ENCODE data around the gene GRIP2. TPM values are rescaled to one million over a fixed set of nuclear protein-coding genes. Genes with fewer than 3 reads are reported as not detected.

The GRIP2 gene
- total RNA-seq, 2 donors from 2014 or later = not detected

DNA sequence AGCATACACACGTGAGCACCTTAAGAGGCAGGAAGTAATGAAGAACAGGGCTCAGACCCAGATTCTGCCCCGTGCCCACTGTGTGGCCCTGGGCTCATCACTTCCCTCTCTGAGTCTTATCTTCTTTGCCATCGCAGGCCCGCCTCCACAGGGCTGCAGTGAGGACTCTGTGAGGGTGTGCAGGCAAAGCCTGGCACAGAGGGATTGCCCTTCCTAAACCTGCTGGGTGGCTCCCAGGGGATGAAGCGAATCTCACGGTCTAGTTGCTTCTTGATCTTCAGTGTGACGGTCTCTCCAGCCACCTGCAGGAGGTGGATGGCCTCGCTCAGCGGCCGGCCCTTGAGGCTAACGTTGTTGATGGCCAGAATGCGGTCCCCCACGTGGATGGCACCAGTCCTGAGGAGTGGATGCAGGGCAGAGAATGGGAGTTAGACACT, 32.8 kb downstream of the GRIP2 start:
- peak overlapping the region in 1 of 2 donors; percentile 22 for H3K27ac Mint-ChIP-seq
- peak in 1 of 2 donors; percentile 38 for DNase-seq (ENCODE audit: low spot score in 2 of 2)
- no peak for ATAC-seq
- H3K9me3 Mint-ChIP-seq = peaks cover 11 to 12% of the 10 kb centered on the region in 2 donors
- peaks cover 0 to 10% of the 10 kb centered on the region in 2 donors for H3K36me3 Mint-ChIP-seq

DNA sequence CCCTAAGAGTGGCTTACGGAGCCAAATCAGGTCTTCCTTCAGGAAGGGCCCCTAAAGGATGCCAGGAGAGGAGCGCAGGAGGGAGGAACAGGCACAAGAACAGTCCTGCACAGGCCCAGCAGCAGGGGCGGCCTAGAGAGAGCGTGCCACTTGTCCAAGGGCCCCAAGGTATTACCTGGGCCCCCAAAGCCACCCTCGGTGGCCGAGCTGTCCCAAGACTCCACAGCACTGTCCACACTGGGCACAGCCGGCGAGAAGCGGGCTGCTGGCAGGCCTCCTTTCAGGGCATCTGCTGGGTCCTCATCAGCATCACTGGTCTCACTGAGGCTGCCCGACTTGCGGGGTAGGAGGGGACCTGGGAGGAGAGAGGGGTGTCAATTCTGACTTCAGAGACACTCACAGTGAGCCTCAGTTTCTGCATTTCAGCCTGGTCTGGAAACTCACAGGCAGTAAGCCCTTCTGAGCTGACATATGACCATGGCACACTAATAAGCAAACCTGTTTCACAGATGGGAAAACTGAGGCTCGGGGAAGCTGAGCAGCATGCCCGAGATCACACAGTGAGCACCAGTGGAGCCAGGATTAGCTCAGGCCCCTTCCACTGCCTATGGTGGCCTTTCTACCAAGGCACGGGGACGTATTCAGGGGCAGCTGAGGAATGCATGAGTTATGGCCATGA, 33.4 kb downstream of the GRIP2 start:
- Mint-ChIP-seq H3K36me3 (peaks cover 0 to 14% of the 10 kb centered on the region in 2 donors), H3K27ac (no peak overlapping the region), H3K9me3 (peaks cover 11 to 13% of the 10 kb centered on the region in 2 donors)
- DNase-seq (ENCODE audit: low spot score in 2 of 2) = peak in 1 of 2 donors; percentile 53
- ATAC-seq = no peak

GRCh38 chr3:14505803-14506500, 34.2 kb downstream of the GRIP2 start:
- H3K27ac Mint-ChIP-seq = no peak overlapping the region
- no peak for ATAC-seq
- H3K36me3 Mint-ChIP-seq = peaks cover 0 to 14% of the 10 kb centered on the region in 2 donors
- H3K9me3 Mint-ChIP-seq = peaks cover 11 to 16% of the 10 kb centered on the region in 2 donors
- peak in 1 of 2 donors; percentile 47 for DNase-seq (ENCODE audit: low spot score in 2 of 2)

DNA sequence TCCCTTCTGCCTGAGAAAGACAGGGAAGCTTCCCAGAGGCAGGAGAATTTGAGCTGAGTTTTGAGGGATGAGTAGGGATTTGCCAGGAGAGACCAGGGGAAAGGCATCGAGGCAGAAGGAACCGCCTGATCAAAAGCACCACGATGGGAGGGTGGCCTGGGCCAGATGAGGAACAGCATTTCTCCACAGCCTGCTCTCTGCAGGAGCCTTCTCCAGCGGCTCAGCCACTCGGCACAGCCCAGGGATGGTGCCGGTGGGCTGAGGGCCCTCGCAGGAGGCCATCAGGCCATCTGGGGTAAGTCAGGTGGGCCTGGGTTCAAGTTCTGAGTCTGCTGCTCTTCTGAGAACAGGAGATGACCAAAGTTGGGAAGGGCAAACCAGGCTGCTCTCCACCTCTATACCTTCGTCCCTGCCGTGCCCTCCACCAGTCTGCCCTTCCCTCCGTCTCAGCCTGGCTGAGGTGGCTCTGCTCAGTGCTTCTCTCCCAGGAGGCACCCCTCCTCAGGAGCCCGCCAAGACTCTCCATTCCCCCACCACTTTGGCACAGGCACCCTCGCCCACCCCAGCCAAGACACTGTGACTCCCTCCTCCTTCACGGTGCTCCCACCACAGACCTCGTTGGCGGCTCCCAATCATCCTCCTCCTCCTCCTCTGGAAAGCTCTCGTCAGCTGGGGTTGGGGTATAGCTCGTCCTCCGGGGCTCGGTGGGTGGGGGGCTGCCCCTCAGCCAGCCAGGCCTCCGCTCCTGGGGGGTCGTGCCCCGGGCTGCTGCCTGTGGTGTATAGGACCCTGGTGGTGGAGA, 34.9 kb downstream of the GRIP2 start:
- Mint-ChIP-seq H3K9me3 (peaks cover 11 to 18% of the 10 kb centered on the region in 2 donors), H3K27ac (no peak overlapping the region), H3K36me3 (peaks cover 0 to 14% of the 10 kb centered on the region in 2 donors)
- ATAC-seq = no peak
- DNase-seq (ENCODE audit: low spot score in 2 of 2) = no peak

DNA sequence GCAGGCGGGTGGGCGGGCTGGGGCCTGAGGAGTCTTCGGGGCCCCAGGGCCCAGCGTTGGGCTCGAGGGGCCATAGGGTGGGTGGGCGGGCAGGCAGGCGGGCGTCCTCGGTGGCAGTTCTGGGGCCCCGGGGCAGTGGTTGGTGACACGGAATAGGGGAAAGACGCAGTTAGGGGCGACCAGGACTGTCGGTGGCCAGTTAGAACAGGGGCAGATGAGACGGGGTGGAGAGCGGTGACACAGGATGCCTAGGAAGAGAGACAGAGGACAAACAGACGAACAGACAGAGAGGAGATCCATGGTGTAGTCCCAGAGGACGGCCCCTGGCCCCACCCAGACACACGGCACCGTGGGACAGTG, 36.5 kb downstream of the GRIP2 start:
- peaks cover 3 to 14% of the 10 kb centered on the region in 2 donors for H3K36me3 Mint-ChIP-seq
- peaks cover 11 to 18% of the 10 kb centered on the region in 2 donors for H3K9me3 Mint-ChIP-seq
- DNase-seq (ENCODE audit: low spot score in 2 of 2) (no peak), ATAC-seq (no peak)
- no peak overlapping the region for H3K27ac Mint-ChIP-seq

- no peak overlapping the region for H3K27ac Mint-ChIP-seq
- no peak for ATAC-seq
- H3K36me3 Mint-ChIP-seq = peaks cover 5 to 14% of the 10 kb centered on the region in 2 donors
- no peak for DNase-seq (ENCODE audit: low spot score in 2 of 2)
- peaks cover 11 to 18% of the 10 kb centered on the region in 2 donors for H3K9me3 Mint-ChIP-seq
Observed at GRCh38 chr3:14503033-14503705, 37.0 kb downstream of the GRIP2 start.

GRCh38 chr3:14502472-14502871, 37.7 kb downstream of the GRIP2 start:
- H3K27ac Mint-ChIP-seq = no peak overlapping the region
- H3K9me3 Mint-ChIP-seq = peaks cover 11 to 18% of the 10 kb centered on the region in 2 donors
- peaks cover 5 to 14% of the 10 kb centered on the region in 2 donors for H3K36me3 Mint-ChIP-seq
- no peak for ATAC-seq
- no peak for DNase-seq (ENCODE audit: low spot score in 2 of 2)

DNA sequence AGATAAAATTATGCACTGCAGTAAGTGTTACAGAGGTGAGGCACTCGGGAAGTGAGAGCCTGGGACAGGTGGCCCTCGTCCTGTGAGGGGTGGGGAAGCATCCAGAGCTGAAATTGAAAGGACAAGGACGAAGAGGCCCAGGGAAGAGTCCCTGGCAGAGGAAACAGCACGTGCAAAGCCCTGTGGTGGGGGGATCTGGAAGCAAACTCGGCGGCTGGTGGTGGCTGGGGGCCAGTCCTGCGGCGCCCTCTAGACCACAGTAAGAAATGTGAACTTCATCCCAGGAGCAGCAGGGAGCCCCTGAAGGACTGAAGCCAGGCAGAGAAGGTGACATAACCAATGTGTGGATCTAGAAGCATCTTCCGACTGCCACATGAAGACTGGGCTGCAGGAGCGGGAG, 42.8 kb downstream of the GRIP2 start:
- Mint-ChIP-seq H3K36me3 (peaks cover 4 to 5% of the 10 kb centered on the region in 2 donors), H3K27ac (no peak overlapping the region), H3K9me3 (peaks cover 0 to 7% of the 10 kb centered on the region in 2 donors)
- ATAC-seq (no peak), DNase-seq (ENCODE audit: low spot score in 2 of 2) (no peak)

- Mint-ChIP-seq H3K36me3 (peaks cover 0 to 5% of the 10 kb centered on the region in 2 donors), H3K27ac (peak overlapping the region in 1 of 2 donors; percentile 26), H3K9me3 (peaks cover 0 to 5% of the 10 kb centered on the region in 2 donors)
- ATAC-seq = no peak
- no peak for DNase-seq (ENCODE audit: low spot score in 2 of 2)
Observed at GRCh38 chr3:14496351-14496750, 43.8 kb downstream of the GRIP2 start.

- DNase-seq (ENCODE audit: low spot score in 2 of 2) = no peak
- no peaks in the 10 kb centered on the region for H3K9me3 Mint-ChIP-seq
- no peak for ATAC-seq
- peaks cover 0 to 5% of the 10 kb centered on the region in 2 donors for H3K36me3 Mint-ChIP-seq
- H3K27ac Mint-ChIP-seq = no peak overlapping the region
Observed at GRCh38 chr3:14494973-14495300, 45.2 kb downstream of the GRIP2 start.

GRCh38 chr3:14494279-14494972, 45.7 kb downstream of the GRIP2 start:
- Mint-ChIP-seq H3K9me3 (no peaks in the 10 kb centered on the region), H3K27ac (peak overlapping the region in 1 of 2 donors; percentile 17), H3K36me3 (peaks cover 0 to 5% of the 10 kb centered on the region in 2 donors)
- DNase-seq (ENCODE audit: low spot score in 2 of 2) (no peak), ATAC-seq (no peak)

GRCh38 chr3:14492948-14493881, 46.9 kb downstream of the GRIP2 start:
- Mint-ChIP-seq H3K9me3 (no peaks in the 10 kb centered on the region), H3K27ac (no peak overlapping the region), H3K36me3 (no peaks in the 10 kb centered on the region)
- DNase-seq (ENCODE audit: low spot score in 2 of 2) (no peak), ATAC-seq (no peak)

DNA sequence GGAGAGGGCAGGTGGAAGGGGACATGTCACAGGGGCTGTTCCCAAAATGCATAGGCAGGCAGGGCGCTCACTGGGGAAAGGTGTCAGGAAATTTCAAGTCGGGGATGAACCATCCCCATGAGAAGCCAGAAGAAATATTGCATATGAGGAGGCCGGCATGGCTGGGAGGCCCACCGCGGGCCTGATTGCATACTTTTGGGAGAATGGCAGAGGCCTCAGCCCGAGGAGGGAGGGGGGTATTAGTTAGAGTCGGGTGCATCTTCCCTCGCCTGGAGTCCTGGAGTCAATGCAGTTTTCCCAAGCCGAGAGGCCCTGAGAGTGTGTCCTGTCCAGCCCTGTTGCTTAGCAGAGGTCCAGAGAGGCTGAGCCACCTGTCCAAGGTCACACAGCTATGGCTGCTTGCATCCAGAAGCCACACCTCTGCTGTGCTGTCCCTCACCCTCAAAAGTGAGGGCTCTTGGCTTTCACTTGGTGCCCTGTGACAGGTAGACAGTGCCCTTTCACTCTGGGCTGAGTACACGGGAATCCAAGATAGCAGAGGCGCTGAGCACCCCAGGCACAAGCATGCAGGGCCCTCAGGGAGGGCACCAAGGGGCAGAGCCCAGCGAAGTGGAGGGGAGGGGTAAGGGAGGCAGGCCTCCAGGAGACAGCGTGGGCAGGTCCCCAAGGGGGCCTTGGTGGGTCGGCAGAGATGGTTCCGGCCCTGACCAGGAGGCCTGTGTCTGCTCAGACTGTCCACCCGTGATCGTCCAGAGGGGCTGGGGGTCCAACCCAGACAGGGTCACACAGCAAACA, 48.5 kb downstream of the GRIP2 start:
- ATAC-seq (peak in 1 of 2 donors; percentile 14), DNase-seq (ENCODE audit: low spot score in 2 of 2) (no peak)
- Mint-ChIP-seq H3K27ac (peak overlapping the region in 1 of 2 donors; percentile 79), H3K9me3 (no peaks in the 10 kb centered on the region), H3K36me3 (no peaks in the 10 kb centered on the region)

DNA sequence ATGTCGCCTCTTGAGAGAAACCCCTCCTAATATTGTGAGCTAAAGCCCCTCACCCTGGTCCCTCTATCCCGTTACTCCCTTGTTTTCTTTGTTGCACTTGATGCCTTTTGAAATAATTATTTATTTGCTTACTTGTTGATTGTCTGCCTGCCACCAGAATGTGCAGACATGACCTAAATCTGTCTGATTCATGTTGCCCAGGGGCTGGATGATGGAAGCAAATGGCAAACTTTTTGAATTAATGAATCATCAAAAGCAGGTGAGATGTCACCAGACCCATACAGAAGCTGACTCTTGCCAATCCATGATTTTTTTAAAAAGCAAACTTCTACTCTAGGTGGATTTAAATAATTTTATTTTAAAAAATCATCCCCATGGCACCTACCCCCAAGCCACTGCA, 49.3 kb downstream of the GRIP2 start:
- ATAC-seq (no peak), DNase-seq (ENCODE audit: low spot score in 2 of 2) (no peak)
- peak overlapping the region; percentile 4 to 79 for H3K27ac Mint-ChIP-seq
- H3K9me3 Mint-ChIP-seq = no peaks in the 10 kb centered on the region
- H3K36me3 Mint-ChIP-seq = no peaks in the 10 kb centered on the region

Measured in activated naive CD4-positive, alpha-beta T cell treated with anti-CD3 and anti-CD28 coated beads, Interleukin-2, amount 50 U/mL, for 72 hours (primary cell).